HEK293 (cell line): ENCODE measurements around the gene PHAF1.
A peak's percentile ranks its signal among the peaks of the same experiment; 100 is the strongest.

Experiments used
- CTCF ChIA-PET: fragments of 350-600 bp; formaldehyde crosslinking; extraction: SDS; loops from one replicate; lab custom pipeline; 2021; ENCODE audit warnings: antibody characterized with exemption; lab: Yijun Ruan, JAX
- POLR2A ChIA-PET: fragments of 300-600 bp; formaldehyde crosslinking; extraction: SDS; loops from one replicate; lab custom pipeline; 2020; ENCODE audit warnings: antibody characterized with exemption, inconsistent platforms; lab: Yijun Ruan, JAX
- H3K27ac ChIP-seq: fragments of 200-500 bp; sonication (Bioruptor generic); 2 replicates; pipeline ENCODE4 v1.5.1; 2014; ENCODE audit warnings: low read depth, low read length, control low read depth, inconsistent platforms; ENCODE audit errors: extremely low read depth
- H3K36me3 ChIP-seq, 2 experiments: fragments of 200-500 bp in 1 of 2; sonication (Bioruptor generic) in 1 of 2; 1 replicate in 1 of 2; 2 replicates in 1 of 2; pipeline ENCODE4 v1.5.1; 2014 to 2017; ENCODE audit warnings: inconsistent platforms in 2 of 2, low read length in 2 of 2; ENCODE audit not compliant: control insufficient read depth in 2 of 2, insufficient read depth in 1 of 2
- H3K4me1 ChIP-seq: fragments of 200-500 bp; sonication (Bioruptor generic); 2 replicates; pipeline ENCODE4 v1.5.1; 2014; ENCODE audit warnings: mild to moderate bottlenecking, low read length, inconsistent platforms; ENCODE audit not compliant: control insufficient read depth, insufficient read depth
- H3K4me3 ChIP-seq: 2 replicates; pipeline ENCODE4 v1.5.1; 2011; ENCODE audit warnings: low read depth, mild to moderate bottlenecking, control low read depth, low read length, moderate library complexity
- H3K9me3 ChIP-seq: fragments of 200-500 bp; sonication (Bioruptor generic); 2 replicates; pipeline ENCODE4 v1.5.1; 2014; ENCODE audit warnings: low read depth, low read length, inconsistent platforms; ENCODE audit not compliant: control insufficient read depth, insufficient read depth
- TCF7L2 ChIP-seq: IDR thresholded peaks from 2 replicates; pipeline ENCODE4 v1.6.1; 2011; ENCODE audit warnings: low read depth, mild to moderate bottlenecking, inconsistent platforms, low read length, moderate library complexity, borderline replicate concordance
- YY2 ChIP-seq: fragments of 450-650 bp; formaldehyde crosslinking; IDR thresholded peaks from 2 replicates; pipeline ENCODE4 v1.5.1; 2016; ENCODE audit warnings: missing biosample characterization, missing genetic modification characterization
- ZBTB17 ChIP-seq: fragments of 450-650 bp; formaldehyde crosslinking; IDR thresholded peaks from 2 replicates; pipeline ENCODE4 v1.5.1; 2016; ENCODE audit warnings: missing biosample characterization, missing genetic modification characterization
- ZFP37 ChIP-seq: fragments of 450-650 bp; formaldehyde crosslinking; IDR thresholded peaks from 2 replicates; pipeline ENCODE4 v1.5.1; 2016; ENCODE audit warnings: missing biosample characterization, missing genetic modification characterization
- ZFP41 ChIP-seq: fragments of 450-650 bp; formaldehyde crosslinking; IDR thresholded peaks from 2 replicates; pipeline ENCODE4 v1.5.1; 2016; ENCODE audit warnings: missing biosample characterization, missing genetic modification characterization, borderline replicate concordance
- ZFP69B ChIP-seq: fragments of 450-650 bp; formaldehyde crosslinking; IDR thresholded peaks from 2 replicates; pipeline ENCODE4 v1.5.1; 2016; ENCODE audit warnings: missing biosample characterization, missing genetic modification characterization
- ZNF10 ChIP-seq: fragments of 450-650 bp; formaldehyde crosslinking; IDR thresholded peaks from 2 replicates; pipeline ENCODE4 v1.5.1; 2017; ENCODE audit warnings: missing biosample characterization, missing genetic modification characterization
- ZNF114 ChIP-seq: fragments of 450-650 bp; formaldehyde crosslinking; IDR thresholded peaks from 2 replicates; pipeline ENCODE4 v1.5.0; 2017; ENCODE audit warnings: missing biosample characterization, missing genetic modification characterization
- ZNF138 ChIP-seq: fragments of 450-650 bp; formaldehyde crosslinking; IDR thresholded peaks from 2 replicates; pipeline ENCODE4 v1.5.1; 2016; ENCODE audit warnings: missing biosample characterization, missing genetic modification characterization, borderline replicate concordance
- ZNF266 ChIP-seq: fragments of 450-650 bp; formaldehyde crosslinking; IDR thresholded peaks from 2 replicates; pipeline ENCODE4 v1.5.1; 2016; ENCODE audit warnings: missing biosample characterization, missing genetic modification characterization, low read depth
- ZNF335 ChIP-seq: fragments of 450-650 bp; formaldehyde crosslinking; conservative IDR thresholded peaks from 2 replicates; pipeline ENCODE4 v1.5.1; 2016; ENCODE audit warnings: missing biosample characterization, missing genetic modification characterization
- ZNF544 ChIP-seq: fragments of 450-650 bp; formaldehyde crosslinking; IDR thresholded peaks from 2 replicates; pipeline ENCODE4 v1.5.0; 2017; ENCODE audit warnings: missing biosample characterization, missing genetic modification characterization
- ZNF704 ChIP-seq: fragments of 450-650 bp; formaldehyde crosslinking; IDR thresholded peaks from 2 replicates; pipeline ENCODE4 v1.5.1; 2016; ENCODE audit warnings: missing biosample characterization, missing genetic modification characterization
- ZNF76 ChIP-seq: fragments of 450-650 bp; formaldehyde crosslinking; IDR thresholded peaks from 2 replicates; pipeline ENCODE4; 2016; ENCODE audit warnings: low read depth, missing biosample characterization, missing genetic modification characterization, borderline replicate concordance
- ZNF768 ChIP-seq: fragments of 450-650 bp; formaldehyde crosslinking; IDR thresholded peaks from 2 replicates; pipeline ENCODE4 v1.5.1; 2018; ENCODE audit warnings: missing biosample characterization, mild to moderate bottlenecking, missing genetic modification characterization
- ZNF843 ChIP-seq: fragments of 450-650 bp; formaldehyde crosslinking; IDR thresholded peaks from 2 replicates; pipeline ENCODE4 v1.5.1; 2016; ENCODE audit warnings: missing biosample characterization, missing genetic modification characterization
- ZSCAN23 ChIP-seq: fragments of 450-650 bp; formaldehyde crosslinking; IDR thresholded peaks from 2 replicates; pipeline ENCODE4 v1.5.1; 2016; ENCODE audit warnings: missing biosample characterization, missing genetic modification characterization
- ZXDB ChIP-seq: fragments of 450-650 bp; formaldehyde crosslinking; IDR thresholded peaks from 2 replicates; pipeline ENCODE4 v1.5.1; 2016; ENCODE audit warnings: missing biosample characterization, missing genetic modification characterization
- TF ChIP-seq, protein P1 (sequence below): fragments of 450-650 bp; formaldehyde crosslinking; IDR thresholded peaks from 2 replicates; pipeline ENCODE4 v1.5.1; 2017; ENCODE audit warnings: missing biosample characterization, missing genetic modification characterization
- TF ChIP-seq, protein P2 (sequence below): fragments of 450-650 bp; formaldehyde crosslinking; IDR thresholded peaks from 2 replicates; pipeline ENCODE4 v1.5.1; 2017; ENCODE audit warnings: missing biosample characterization, missing genetic modification characterization
- TF ChIP-seq, protein P3 (sequence below): fragments of 450-650 bp; formaldehyde crosslinking; IDR thresholded peaks from 2 replicates; pipeline ENCODE4 v1.5.1; 2016; ENCODE audit warnings: missing biosample characterization, missing genetic modification characterization
- TF ChIP-seq, protein P4 (sequence below): fragments of 450-650 bp; formaldehyde crosslinking; optimal IDR thresholded peaks from 2 replicates; pipeline ENCODE3; 2016; ENCODE audit warnings: missing biosample characterization, mild to moderate bottlenecking, missing genetic modification characterization
- TF ChIP-seq, protein P5 (sequence below): fragments of 450-650 bp; formaldehyde crosslinking; IDR thresholded peaks from 2 replicates; pipeline ENCODE4 v1.5.1; 2016; ENCODE audit warnings: missing biosample characterization, missing genetic modification characterization
- TF ChIP-seq, protein P6 (sequence below): fragments of 450-650 bp; formaldehyde crosslinking; IDR thresholded peaks from 2 replicates; pipeline ENCODE4 v1.5.1; 2016; ENCODE audit warnings: missing biosample characterization, missing genetic modification characterization, borderline replicate concordance

The PHAF1 gene

GRCh38 chr16:67150833-67151396, 41.2 kb downstream of the PHAF1 start, which contains the start of gene B3GNT9:
Gene B3GNT9 (minus strand): TSS chr16:67150998. CDS start chr16:67150485, 513 bp downstream.
- POLR2A ChIA-PET: interaction anchor here (0.8 kb wide), 1 partner anchor 34 kb away, joined by 3 read pairs; no protein-coding TSS in a partner anchor
- H3K27ac ChIP-seq: no peak within 1 kb of the TSS; the same call in 1 of the 2 replicates
- H3K36me3 ChIP-seq: peaks cover 0 to 38% of the 10 kb centered on the region in 2 experiments; a peak in 1 of 3 replicates
- no peaks in the 10 kb centered on the region for H3K9me3 ChIP-seq
- H3K4me1 ChIP-seq: 0 out of 2 replicates have a peak, but pooled peaks cover 3% of the 10 kb centered on the region
- CTCF ChIA-PET: interaction anchor here (0.7 to 7.4 kb wide), 4 partner anchors 10 to 256 kb away, joined by 3 to 155 read pairs (median 6); no protein-coding TSS in a partner anchor
- H3K4me3 ChIP-seq: peak within 1 kb of the TSS; percentile 31
- no peak for TF ChIP-seq ZNF768 (tag by site-specific recombination)
- TF ChIP-seq ZNF266: no peak
- TF ChIP-seq ZNF138 (tag by site-specific recombination): no peak
- TF ChIP-seq, protein P1, sequence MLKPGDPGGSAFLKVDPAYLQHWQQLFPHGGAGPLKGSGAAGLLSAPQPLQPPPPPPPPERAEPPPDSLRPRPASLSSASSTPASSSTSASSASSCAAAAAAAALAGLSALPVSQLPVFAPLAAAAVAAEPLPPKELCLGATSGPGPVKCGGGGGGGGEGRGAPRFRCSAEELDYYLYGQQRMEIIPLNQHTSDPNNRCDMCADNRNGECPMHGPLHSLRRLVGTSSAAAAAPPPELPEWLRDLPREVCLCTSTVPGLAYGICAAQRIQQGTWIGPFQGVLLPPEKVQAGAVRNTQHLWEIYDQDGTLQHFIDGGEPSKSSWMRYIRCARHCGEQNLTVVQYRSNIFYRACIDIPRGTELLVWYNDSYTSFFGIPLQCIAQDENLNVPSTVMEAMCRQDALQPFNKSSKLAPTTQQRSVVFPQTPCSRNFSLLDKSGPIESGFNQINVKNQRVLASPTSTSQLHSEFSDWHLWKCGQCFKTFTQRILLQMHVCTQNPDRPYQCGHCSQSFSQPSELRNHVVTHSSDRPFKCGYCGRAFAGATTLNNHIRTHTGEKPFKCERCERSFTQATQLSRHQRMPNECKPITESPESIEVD (tag by site-specific recombination): no peak
- no peak for TF ChIP-seq ZNF76 (tag by site-specific recombination)
- TF ChIP-seq, protein P2, sequence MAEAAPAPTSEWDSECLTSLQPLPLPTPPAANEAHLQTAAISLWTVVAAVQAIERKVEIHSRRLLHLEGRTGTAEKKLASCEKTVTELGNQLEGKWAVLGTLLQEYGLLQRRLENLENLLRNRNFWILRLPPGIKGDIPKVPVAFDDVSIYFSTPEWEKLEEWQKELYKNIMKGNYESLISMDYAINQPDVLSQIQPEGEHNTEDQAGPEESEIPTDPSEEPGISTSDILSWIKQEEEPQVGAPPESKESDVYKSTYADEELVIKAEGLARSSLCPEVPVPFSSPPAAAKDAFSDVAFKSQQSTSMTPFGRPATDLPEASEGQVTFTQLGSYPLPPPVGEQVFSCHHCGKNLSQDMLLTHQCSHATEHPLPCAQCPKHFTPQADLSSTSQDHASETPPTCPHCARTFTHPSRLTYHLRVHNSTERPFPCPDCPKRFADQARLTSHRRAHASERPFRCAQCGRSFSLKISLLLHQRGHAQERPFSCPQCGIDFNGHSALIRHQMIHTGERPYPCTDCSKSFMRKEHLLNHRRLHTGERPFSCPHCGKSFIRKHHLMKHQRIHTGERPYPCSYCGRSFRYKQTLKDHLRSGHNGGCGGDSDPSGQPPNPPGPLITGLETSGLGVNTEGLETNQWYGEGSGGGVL: no peak
- TF ChIP-seq ZFP37: no peak
- 0 out of 2 replicates have a peak, but pooled peaks have one; percentile 40 for TF ChIP-seq ZNF704 (tag by site-specific recombination)
- TF ChIP-seq ZFP41 (tag by site-specific recombination): no peak
- TF ChIP-seq, protein P3, sequence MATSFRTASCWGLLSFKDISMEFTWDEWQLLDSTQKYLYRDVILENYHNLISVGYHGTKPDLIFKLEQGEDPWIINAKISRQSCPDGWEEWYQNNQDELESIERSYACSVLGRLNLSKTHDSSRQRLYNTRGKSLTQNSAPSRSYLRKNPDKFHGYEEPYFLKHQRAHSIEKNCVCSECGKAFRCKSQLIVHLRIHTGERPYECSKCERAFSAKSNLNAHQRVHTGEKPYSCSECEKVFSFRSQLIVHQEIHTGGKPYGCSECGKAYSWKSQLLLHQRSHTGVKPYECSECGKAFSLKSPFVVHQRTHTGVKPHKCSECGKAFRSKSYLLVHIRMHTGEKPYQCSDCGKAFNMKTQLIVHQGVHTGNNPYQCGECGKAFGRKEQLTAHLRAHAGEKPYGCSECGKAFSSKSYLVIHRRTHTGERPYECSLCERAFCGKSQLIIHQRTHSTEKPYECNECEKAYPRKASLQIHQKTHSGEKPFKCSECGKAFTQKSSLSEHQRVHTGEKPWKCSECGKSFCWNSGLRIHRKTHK: no peak
- peak; percentile 44; the same call in 1 of the 2 replicates for TF ChIP-seq YY2
- peak; percentile 37; the same call in 1 of the 2 replicates for TF ChIP-seq ZXDB (tag by site-specific recombination)
- peak; percentile 73 for TF ChIP-seq ZNF335 (tag by site-specific recombination)
- no peak for TF ChIP-seq ZNF114
- TF ChIP-seq ZBTB17: 0 out of 2 replicates have a peak, but pooled peaks have one; percentile 43
- TF ChIP-seq, protein P4, sequence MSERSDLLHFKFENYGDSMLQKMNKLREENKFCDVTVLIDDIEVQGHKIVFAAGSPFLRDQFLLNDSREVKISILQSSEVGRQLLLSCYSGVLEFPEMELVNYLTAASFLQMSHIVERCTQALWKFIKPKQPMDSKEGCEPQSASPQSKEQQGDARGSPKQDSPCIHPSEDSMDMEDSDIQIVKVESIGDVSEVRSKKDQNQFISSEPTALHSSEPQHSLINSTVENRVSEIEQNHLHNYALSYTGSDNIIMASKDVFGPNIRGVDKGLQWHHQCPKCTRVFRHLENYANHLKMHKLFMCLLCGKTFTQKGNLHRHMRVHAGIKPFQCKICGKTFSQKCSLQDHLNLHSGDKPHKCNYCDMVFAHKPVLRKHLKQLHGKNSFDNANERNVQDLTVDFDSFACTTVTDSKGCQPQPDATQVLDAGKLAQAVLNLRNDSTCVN: peak; percentile 51
- no peak for TF ChIP-seq TCF7L2
- no peak for TF ChIP-seq ZSCAN23 (tag by site-specific recombination)
- TF ChIP-seq ZFP69B (tag by site-specific recombination): no peak
- no peak for TF ChIP-seq ZNF843 (tag by site-specific recombination)
- TF ChIP-seq, protein P5, sequence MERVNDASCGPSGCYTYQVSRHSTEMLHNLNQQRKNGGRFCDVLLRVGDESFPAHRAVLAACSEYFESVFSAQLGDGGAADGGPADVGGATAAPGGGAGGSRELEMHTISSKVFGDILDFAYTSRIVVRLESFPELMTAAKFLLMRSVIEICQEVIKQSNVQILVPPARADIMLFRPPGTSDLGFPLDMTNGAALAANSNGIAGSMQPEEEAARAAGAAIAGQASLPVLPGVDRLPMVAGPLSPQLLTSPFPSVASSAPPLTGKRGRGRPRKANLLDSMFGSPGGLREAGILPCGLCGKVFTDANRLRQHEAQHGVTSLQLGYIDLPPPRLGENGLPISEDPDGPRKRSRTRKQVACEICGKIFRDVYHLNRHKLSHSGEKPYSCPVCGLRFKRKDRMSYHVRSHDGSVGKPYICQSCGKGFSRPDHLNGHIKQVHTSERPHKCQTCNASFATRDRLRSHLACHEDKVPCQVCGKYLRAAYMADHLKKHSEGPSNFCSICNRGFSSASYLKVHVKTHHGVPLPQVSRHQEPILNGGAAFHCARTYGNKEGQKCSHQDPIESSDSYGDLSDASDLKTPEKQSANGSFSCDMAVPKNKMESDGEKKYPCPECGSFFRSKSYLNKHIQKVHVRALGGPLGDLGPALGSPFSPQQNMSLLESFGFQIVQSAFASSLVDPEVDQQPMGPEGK (tag by site-specific recombination): 0 out of 2 replicates have a peak, but pooled peaks have one; percentile 26
- no peak for TF ChIP-seq ZNF544 (tag by site-specific recombination)
- no peak for TF ChIP-seq ZNF10 (tag by site-specific recombination)
- TF ChIP-seq, protein P6, sequence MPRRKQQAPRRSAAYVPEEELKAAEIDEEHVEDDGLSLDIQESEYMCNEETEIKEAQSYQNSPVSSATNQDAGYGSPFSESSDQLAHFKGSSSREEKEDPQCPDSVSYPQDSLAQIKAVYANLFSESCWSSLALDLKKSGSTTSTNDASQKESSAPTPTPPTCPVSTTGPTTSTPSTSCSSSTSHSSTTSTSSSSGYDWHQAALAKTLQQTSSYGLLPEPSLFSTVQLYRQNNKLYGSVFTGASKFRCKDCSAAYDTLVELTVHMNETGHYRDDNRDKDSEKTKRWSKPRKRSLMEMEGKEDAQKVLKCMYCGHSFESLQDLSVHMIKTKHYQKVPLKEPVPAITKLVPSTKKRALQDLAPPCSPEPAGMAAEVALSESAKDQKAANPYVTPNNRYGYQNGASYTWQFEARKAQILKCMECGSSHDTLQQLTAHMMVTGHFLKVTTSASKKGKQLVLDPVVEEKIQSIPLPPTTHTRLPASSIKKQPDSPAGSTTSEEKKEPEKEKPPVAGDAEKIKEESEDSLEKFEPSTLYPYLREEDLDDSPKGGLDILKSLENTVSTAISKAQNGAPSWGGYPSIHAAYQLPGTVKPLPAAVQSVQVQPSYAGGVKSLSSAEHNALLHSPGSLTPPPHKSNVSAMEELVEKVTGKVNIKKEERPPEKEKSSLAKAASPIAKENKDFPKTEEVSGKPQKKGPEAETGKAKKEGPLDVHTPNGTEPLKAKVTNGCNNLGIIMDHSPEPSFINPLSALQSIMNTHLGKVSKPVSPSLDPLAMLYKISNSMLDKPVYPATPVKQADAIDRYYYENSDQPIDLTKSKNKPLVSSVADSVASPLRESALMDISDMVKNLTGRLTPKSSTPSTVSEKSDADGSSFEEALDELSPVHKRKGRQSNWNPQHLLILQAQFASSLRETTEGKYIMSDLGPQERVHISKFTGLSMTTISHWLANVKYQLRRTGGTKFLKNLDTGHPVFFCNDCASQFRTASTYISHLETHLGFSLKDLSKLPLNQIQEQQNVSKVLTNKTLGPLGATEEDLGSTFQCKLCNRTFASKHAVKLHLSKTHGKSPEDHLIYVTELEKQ: no peak
